WTC11 (cell line): ENCODE results near the gene TNFRSF19. TPM values are rescaled to one million over a fixed set of nuclear protein-coding genes. Genes with fewer than 3 reads are reported as not detected.

ENCODE experiments used
- ATAC-seq: fragments of 200-7000 bp; cut with Tn5 transposase; 2 replicates; pipeline ENCODE4 v1.10.0; 2021; ENCODE audit warnings: mild to moderate bottlenecking, moderate library complexity
- CTCF ChIA-PET: fragments of 300-600 bp; sonication (Branson Sonifier 250); formaldehyde crosslinking; loops from one replicate; lab custom pipeline; 2021; ENCODE audit warnings: antibody characterized with exemption; lab: Charles Lee
- POLR2A ChIA-PET: fragments of 350-600 bp; sonication (Branson Sonifier 250); formaldehyde crosslinking; loops from one replicate; lab custom pipeline; 2021; ENCODE audit warnings: antibody characterized with exemption; lab: Charles Lee
- DNase-seq: peaks from one replicate; pipeline ENCODE4 v3.0.0; 2021; ENCODE audit warnings: low spot score
- H3K27ac Mint-ChIP-seq: 2 replicates; pipeline ENCODE4 v1.8.0; 2021; ENCODE audit warnings: mixed read lengths
- H3K27me3 Mint-ChIP-seq: 2 replicates; pipeline ENCODE4 v1.8.0; 2021; ENCODE audit warnings: low read depth, mild to moderate bottlenecking, moderate library complexity, mixed read lengths
- H3K36me3 Mint-ChIP-seq: 2 replicates; pipeline ENCODE4 v1.8.0; 2021; ENCODE audit warnings: mixed read lengths
- H3K4me1 Mint-ChIP-seq: 2 replicates; pipeline ENCODE4 v1.8.0; 2022; ENCODE audit warnings: mixed read lengths
- H3K4me3 Mint-ChIP-seq: 2 replicates; pipeline ENCODE4 v1.8.0; 2021; ENCODE audit warnings: mild to moderate bottlenecking, moderate library complexity, mixed read lengths
- H3K9me3 Mint-ChIP-seq: 2 replicates; pipeline ENCODE4 v1.8.0; 2021; ENCODE audit warnings: mixed read lengths
- ARID4B ChIP-seq: sonication (generic); formaldehyde crosslinking; IDR thresholded peaks from 2 replicates; pipeline ENCODE4 v1.8.0; 2023; ENCODE audit warnings: missing genetic modification reagents, mild to moderate bottlenecking, borderline replicate concordance
- ATF2 ChIP-seq: sonication (generic); formaldehyde crosslinking; IDR thresholded peaks from 2 replicates; pipeline ENCODE4 v1.8.1; 2022; ENCODE audit warnings: low read depth, missing genetic modification reagents, borderline replicate concordance
- FOXP1 ChIP-seq: sonication (generic); formaldehyde crosslinking; IDR thresholded peaks from 2 replicates; pipeline ENCODE4 v1.8.0; 2022; ENCODE audit warnings: missing genetic modification reagents, mild to moderate bottlenecking, moderate library complexity, borderline replicate concordance
- MAX ChIP-seq: sonication (generic); formaldehyde crosslinking; IDR thresholded peaks from 2 replicates; pipeline ENCODE4 v1.8.0; 2022; ENCODE audit warnings: mild to moderate bottlenecking, missing genetic modification reagents
- MYBL2 ChIP-seq: sonication (generic); formaldehyde crosslinking; IDR thresholded peaks from 2 replicates; pipeline ENCODE4 v1.8.1; 2023; ENCODE audit warnings: mild to moderate bottlenecking, moderate library complexity, missing genetic modification reagents
- NFYB ChIP-seq: sonication (generic); formaldehyde crosslinking; conservative IDR thresholded peaks from 2 replicates; pipeline ENCODE4 v1.8.0; 2022; ENCODE audit warnings: low read depth, missing genetic modification reagents
- NR2C2 ChIP-seq: sonication (generic); formaldehyde crosslinking; IDR thresholded peaks from 2 replicates; pipeline ENCODE4 v1.8.0; 2022; ENCODE audit warnings: mild to moderate bottlenecking, missing genetic modification reagents
- RELA ChIP-seq: sonication (generic); formaldehyde crosslinking; IDR thresholded peaks from 2 replicates; pipeline ENCODE4 v1.8.1; 2022; ENCODE audit warnings: missing genetic modification reagents, mild to moderate bottlenecking, borderline replicate concordance
- SP1 ChIP-seq: sonication (generic); formaldehyde crosslinking; conservative IDR thresholded peaks from 2 replicates; pipeline ENCODE4 v1.8.1; 2022; ENCODE audit warnings: missing genetic modification reagents
- TEAD4 ChIP-seq: sonication (generic); formaldehyde crosslinking; IDR thresholded peaks from 2 replicates; pipeline ENCODE4 v1.8.0; 2022; ENCODE audit warnings: mild to moderate bottlenecking, missing genetic modification reagents
- ZBTB21 ChIP-seq: sonication (generic); formaldehyde crosslinking; IDR thresholded peaks from 2 replicates; pipeline ENCODE4 v1.8.1; 2023; ENCODE audit warnings: mild to moderate bottlenecking, missing genetic modification reagents, borderline replicate concordance
- ZNF121 ChIP-seq: sonication (generic); formaldehyde crosslinking; IDR thresholded peaks from 2 replicates; pipeline ENCODE4 v1.8.0; 2023; ENCODE audit warnings: missing genetic modification reagents
- ZNF423 ChIP-seq: fragments of 250-450 bp; sonication (Bioruptor Pico); IDR thresholded peaks from 2 replicates; pipeline ENCODE4 v2.1.2; 2022; ENCODE audit warnings: mild to moderate bottlenecking, moderate library complexity
- total RNA-seq: library from RNA; stranded (reverse); gene quantifications from 3 replicates; pipeline ENCODE4 v1.2.3, GENCODE V29; 2021
- TF ChIP-seq, protein P1 (sequence below): sonication (generic); formaldehyde crosslinking; IDR thresholded peaks from 2 replicates; pipeline ENCODE4 v1.8.1; 2023; ENCODE audit warnings: mild to moderate bottlenecking, missing genetic modification reagents, moderate library complexity
- TF ChIP-seq, protein P2 (sequence below): sonication (generic); formaldehyde crosslinking; IDR thresholded peaks from 2 replicates; pipeline ENCODE4 v1.8.1; 2022; ENCODE audit warnings: mild to moderate bottlenecking, missing genetic modification reagents, moderate library complexity, borderline replicate concordance

TNFRSF19 gene
- total RNA-seq, 1 experiment from 2014 or later, result 0.20 TPM

DNA sequence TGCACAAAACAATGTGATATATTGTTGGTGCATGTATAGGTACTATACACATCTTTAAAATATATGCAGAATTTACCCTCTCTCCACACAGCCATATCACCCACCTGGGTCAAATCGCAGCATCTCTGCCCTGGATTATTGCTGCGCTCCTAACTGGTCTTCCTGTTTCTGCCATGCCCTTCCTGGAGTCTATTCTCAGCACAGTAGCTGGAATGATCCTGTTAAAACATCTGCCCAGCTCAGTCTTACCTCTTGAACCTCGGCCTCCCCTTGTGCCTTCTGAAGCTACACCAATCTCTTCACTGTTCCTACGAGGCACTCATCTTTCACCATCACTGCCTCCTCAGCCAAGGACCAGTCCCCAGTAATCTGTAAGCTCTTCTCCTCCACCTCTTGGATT, 25.5 kb upstream of the TNFRSF19 start (continued):
- no peak for TF ChIP-seq SP1 (CRISPR knock-in tag)
- no peak for TF ChIP-seq RELA (CRISPR knock-in tag)
- TF ChIP-seq NR2C2 (CRISPR knock-in tag), result no peak
- no peak for TF ChIP-seq ARID4B
- TF ChIP-seq NFYB (CRISPR knock-in tag), result no peak
- TF ChIP-seq ZNF423 (CRISPR knock-in tag), result no peak
- TF ChIP-seq, protein P1, sequence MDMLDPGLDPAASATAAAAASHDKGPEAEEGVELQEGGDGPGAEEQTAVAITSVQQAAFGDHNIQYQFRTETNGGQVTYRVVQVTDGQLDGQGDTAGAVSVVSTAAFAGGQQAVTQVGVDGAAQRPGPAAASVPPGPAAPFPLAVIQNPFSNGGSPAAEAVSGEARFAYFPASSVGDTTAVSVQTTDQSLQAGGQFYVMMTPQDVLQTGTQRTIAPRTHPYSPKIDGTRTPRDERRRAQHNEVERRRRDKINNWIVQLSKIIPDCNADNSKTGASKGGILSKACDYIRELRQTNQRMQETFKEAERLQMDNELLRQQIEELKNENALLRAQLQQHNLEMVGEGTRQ (CRISPR knock-in tag), result no peak

GRCh38 chr13:23547000-23547590, 23.1 kb upstream of the TNFRSF19 start:
- no peak overlapping the region for H3K27ac Mint-ChIP-seq
- POLR2A ChIA-PET, result no interaction called here
- CTCF ChIA-PET, result no interaction called here
- H3K9me3 Mint-ChIP-seq, result no peaks in the 10 kb centered on the region
- H3K36me3 Mint-ChIP-seq, result no peaks in the 10 kb centered on the region
- 0 out of 2 replicates have a peak, but pooled peaks have one; percentile 28 for TF ChIP-seq SP1 (CRISPR knock-in tag)
- 0 out of 2 replicates have a peak, but pooled peaks have one; percentile 38 for TF ChIP-seq MYBL2 (CRISPR knock-in tag)
- 0 out of 2 replicates have a peak, but pooled peaks have one; percentile 30 for TF ChIP-seq FOXP1 (CRISPR knock-in tag)
- TF ChIP-seq ARID4B, result no peak
- peaks cover 13% of the 10 kb centered on the region for H3K4me1 Mint-ChIP-seq
- H3K27me3 Mint-ChIP-seq, result peaks cover 12% of the 10 kb centered on the region; the same call in 1 of the 2 replicates
- H3K4me3 Mint-ChIP-seq, result peak overlapping the region; percentile 79
- peak; percentile 60 for DNase-seq
- ATAC-seq, result peak; percentile 91

DNA sequence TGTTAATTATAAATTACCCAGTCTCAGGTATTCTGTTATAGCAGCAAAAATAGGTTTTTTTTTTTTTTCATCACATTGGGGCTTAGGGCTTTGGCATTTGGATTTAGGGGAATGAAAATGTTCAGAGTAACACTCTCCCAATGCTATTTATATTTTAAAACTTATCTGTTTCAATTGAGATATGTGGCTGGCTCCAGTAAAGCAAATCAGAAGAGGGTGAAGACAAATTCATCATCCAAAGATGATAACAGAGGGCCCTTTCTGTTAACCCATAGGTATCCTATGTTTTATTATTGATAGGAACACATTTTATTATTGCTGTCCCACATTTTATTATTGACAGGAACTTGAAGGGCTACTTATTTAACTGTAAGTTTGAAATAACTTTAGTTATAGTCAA, 20.5 kb upstream of the TNFRSF19 start:
- no peak for DNase-seq
- H3K27ac Mint-ChIP-seq, result no peak overlapping the region
- H3K36me3 Mint-ChIP-seq, result no peaks in the 10 kb centered on the region
- TF ChIP-seq, protein P2, sequence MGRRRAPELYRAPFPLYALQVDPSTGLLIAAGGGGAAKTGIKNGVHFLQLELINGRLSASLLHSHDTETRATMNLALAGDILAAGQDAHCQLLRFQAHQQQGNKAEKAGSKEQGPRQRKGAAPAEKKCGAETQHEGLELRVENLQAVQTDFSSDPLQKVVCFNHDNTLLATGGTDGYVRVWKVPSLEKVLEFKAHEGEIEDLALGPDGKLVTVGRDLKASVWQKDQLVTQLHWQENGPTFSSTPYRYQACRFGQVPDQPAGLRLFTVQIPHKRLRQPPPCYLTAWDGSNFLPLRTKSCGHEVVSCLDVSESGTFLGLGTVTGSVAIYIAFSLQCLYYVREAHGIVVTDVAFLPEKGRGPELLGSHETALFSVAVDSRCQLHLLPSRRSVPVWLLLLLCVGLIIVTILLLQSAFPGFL (CRISPR knock-in tag), result no peak
- TF ChIP-seq ZBTB21 (CRISPR knock-in tag) (no peak), ATF2 (no peak), TEAD4 (CRISPR knock-in tag) (no peak), ZNF121 (CRISPR knock-in tag) (no peak), MAX (CRISPR knock-in tag) (no peak)
- TF ChIP-seq, all 79 proteins: peak for 0
- Mint-ChIP-seq H3K27me3 (peaks cover 12% of the 10 kb centered on the region; the same call in 1 of the 2 replicates), H3K4me3 (no peak overlapping the region), H3K9me3 (no peaks in the 10 kb centered on the region), H3K4me1 (peaks cover 21% of the 10 kb centered on the region)
- ATAC-seq, result no peak
- POLR2A ChIA-PET, result no interaction called here
- CTCF ChIA-PET, result no interaction called here
